AG10803 (cell line): ENCODE data around the gene SLITRK4.

Experiments
- DNase-seq: peaks from one replicate; pipeline ENCODE4 v3.0.0; 2010; ENCODE audit warnings: low read depth
- H3K4me3 ChIP-seq: 2 replicates; pipeline ENCODE4 v1.5.1; 2011; ENCODE audit warnings: mild to moderate bottlenecking, low read length, control low read depth
- CTCF ChIP-seq: conservative IDR thresholded peaks from 2 replicates; pipeline ENCODE4 v1.5.1; 2011; ENCODE audit warnings: mild to moderate bottlenecking, low read length, control low read depth, inconsistent platforms

Gene SLITRK4

GRCh38 chrX:143648705-143649104 is 12.8 kb upstream of the SLITRK4 start:
- TF ChIP-seq CTCF: no peak
- DNase-seq: no peak
- no peak overlapping the region for H3K4me3 ChIP-seq

DNA sequence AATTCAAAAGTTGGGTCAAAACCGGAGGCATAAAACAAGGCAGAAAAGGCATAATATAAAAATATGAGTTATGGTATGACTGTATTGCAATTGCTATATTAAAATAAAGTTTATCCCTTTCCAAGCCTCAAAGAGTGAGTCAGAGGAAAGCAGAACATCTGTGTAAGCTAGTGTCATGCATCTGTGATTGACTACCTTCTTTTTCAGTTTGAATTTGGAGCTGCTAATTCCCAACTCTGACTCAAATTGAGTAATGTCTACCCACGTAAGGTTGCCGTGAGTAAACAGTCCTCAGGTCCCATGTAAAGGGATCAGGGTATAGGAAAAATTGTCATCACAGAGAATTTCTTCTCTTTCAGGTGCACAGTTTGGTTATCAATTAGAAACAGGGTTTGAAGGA is 6.5 kb upstream of the SLITRK4 start:
- no peak overlapping the region for H3K4me3 ChIP-seq
- no peak for TF ChIP-seq CTCF
- DNase-seq: no peak

- no peak overlapping the region for H3K4me3 ChIP-seq
- TF ChIP-seq CTCF: no peak
Observed at GRCh38 chrX:143636831-143637230, 930 bp upstream of the SLITRK4 start.

DNA sequence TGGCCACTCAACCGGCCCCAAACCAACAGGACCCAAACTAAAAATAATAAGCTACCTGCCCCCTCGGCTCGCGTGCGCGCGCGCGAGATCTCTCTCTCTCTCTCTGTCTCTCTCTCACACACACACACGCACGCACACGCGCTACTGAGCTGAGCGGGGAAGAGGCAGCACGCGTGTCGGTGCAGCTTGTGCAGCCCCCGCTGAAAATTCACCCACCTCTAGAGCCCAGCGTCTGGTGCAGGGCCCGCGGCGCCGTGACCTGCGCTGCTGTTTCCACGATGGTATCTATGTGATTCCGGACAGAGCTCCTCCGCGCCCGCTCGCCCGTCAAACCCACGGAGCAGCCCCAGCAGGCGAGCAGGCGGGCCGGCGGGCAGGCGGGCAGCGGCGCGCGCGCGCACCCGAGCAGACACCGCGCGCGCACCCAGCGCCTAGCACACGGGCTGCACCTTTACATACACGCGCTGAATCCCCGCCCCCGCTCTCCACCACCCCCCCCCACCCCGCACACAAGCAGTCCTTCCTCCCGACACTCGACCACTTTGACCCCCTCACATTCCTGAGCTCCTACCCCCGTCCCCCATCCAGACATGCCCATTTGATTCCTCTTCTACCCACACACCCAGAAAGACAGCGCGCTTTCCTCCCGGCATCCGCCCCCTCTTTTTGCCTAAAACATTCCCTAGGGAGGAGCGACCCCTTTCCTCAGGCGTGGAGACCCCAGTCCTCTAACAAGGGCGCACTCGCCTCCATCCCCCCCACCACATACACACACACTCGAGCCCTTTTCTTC is 1.0 kb downstream of the SLITRK4 start:
- TF ChIP-seq CTCF: no peak
- no peak overlapping the region for H3K4me3 ChIP-seq
- no peak for DNase-seq

More at GRCh38 chrX:143636831-143637230, 930 bp upstream of the SLITRK4 start:
- DNase-seq: no peak

DNA sequence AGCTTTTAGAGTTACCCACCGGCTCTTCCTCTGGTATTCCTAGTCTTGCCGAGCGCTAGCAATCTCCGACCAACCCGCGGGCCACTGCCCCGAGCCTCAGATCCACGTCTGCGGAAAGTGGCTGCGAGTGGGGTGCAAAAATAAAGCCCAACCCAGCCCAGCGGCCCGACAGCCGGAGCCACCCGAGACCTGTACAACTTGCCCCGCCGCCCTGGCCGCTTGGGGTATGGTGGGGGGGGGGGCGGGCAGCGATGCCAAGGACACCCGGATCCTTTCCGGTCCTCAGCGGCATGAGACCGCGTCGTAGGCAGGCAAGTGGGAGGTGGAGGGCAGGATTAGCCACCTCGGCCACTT is 1.6 kb downstream of the SLITRK4 start:
- DNase-seq: no peak
- no peak for TF ChIP-seq CTCF
- no peak overlapping the region for H3K4me3 ChIP-seq

DNA sequence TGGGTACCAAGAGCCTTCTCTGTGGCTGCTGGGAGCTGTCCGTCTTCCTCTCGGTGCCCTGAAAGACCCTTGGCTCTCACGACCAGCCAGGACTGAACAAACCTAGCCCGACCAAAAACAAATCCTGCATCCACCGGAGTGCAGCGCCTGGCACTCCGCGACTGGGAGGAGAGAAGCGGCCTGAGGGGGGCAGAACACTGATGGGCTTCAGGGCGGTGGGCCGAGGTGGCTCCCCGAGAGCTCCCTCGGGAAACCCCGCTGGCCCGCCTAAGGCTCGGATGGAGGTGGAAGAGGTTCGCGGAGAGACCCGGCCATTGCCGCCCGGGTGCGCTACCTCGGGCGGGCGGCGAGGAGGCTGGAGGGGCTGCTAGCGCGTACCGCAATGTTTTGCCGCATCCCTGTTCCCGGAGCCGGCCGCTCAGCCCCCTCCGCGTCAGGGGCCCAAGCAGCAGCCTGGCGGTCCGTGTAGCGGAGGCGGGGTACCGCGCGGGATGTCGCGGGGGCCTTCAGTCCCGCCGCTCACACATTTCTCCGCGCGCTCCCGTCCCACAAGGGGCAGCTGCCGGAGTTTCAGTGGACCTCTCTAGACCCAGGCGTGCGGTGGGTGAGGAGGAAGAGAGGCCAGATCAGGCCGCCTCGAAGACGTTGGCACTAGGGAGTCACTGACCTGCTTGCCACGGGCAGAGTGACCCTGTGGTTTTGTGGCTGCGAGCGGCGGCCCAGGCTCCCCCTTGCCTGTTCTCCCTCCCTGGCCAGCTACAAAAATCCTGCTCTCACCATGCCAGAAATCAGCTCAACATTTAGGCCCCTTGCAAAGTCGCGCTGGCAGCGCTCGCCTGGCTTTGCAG is 2.2 kb downstream of the SLITRK4 start:
- no peak overlapping the region for H3K4me3 ChIP-seq
- no peak for TF ChIP-seq CTCF
- no peak for DNase-seq
